Measurements from ENCODE around the gene PBXIP1.
"Not testable (repeated sequence)": the region's sequence is repeated elsewhere in the genome, so short reads cannot be mapped to it uniquely, and the experiment has no call there.

The PBXIP1 gene

DNA sequence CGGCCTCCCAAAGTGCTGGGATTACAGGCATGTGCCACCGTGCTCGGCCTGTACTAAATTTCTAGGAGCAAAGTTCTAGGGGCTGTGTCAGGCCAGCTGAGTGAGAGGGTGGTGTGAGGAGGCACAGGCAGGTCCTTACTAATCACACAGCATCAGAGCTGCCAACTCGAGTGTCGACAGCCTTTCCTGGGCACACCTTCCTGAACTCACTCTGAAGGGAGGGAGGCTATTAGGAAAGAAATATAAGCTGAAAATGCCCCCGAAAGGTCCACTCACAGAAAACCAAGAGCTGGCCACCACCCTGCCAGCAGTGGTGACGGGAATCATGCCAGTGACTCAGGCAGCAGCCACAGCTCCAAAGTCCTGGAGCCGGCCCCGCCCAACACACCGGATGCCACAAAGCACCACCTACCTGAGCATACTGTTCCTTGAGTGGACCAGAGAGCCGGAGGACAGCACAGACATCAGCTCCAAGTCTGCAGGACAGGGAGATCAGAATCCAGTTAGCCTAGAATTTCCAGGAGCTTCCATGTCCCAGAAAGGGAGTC, 23.9 kb downstream of the PBXIP1 start:
- Histone ChIP-seq H3K4me3 (ENCODE audit: low read length) (no peak overlapping the region), H3K36me3 (ENCODE audit: control insufficient read depth, insufficient read depth, low read length) (no peaks in the 10 kb centered on the region), H3K9me3 (ENCODE audit: control insufficient read depth, insufficient read depth, low read length) (no peaks in the 10 kb centered on the region), H3K27me3 (ENCODE audit: control insufficient read depth, insufficient read depth, low read length) (no peaks in the 10 kb centered on the region), H3K27ac (ENCODE audit: low read length) (no peak overlapping the region), H3K4me1 (ENCODE audit: control insufficient read depth, insufficient read depth, low read length) (no peaks in the 10 kb centered on the region)
- no CpG with 5 or more reads among the region's 11 CpGs for WGBS (ENCODE audit: insufficient coverage, insufficient read length)
- DNase-seq (ENCODE audit: low read depth, low spot score), result no peak

DNA sequence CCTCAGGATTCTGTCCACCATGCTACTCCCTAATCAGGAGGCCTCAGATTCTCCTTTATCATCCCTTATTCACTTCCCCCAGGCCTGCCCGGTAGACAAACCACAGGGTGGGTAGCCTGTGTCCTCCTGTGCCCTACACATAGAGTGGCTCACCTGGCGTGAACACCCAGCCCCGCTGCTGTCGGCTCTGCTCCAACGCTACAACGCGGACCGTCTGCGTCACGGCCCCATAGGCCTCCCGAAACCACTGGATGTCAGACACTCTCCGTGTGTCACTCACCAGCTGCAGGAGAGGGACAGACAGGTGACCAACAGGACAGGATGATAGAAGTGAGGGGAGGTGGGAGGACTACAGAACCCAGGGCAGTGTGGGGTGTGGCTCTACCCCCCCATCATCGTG, 29.7 kb downstream of the PBXIP1 start:
- Histone ChIP-seq H3K4me3 (ENCODE audit: low read length) (no peak overlapping the region), H3K27ac (ENCODE audit: low read length) (no peak overlapping the region), H3K27me3 (ENCODE audit: control insufficient read depth, insufficient read depth, low read length) (no peaks in the 10 kb centered on the region), H3K36me3 (ENCODE audit: control insufficient read depth, insufficient read depth, low read length) (peaks cover 5% of the 10 kb centered on the region; the same call in 1 of the 2 replicates), H3K9me3 (ENCODE audit: control insufficient read depth, insufficient read depth, low read length) (no peaks in the 10 kb centered on the region), H3K4me1 (ENCODE audit: control insufficient read depth, insufficient read depth, low read length) (no peaks in the 10 kb centered on the region)
- WGBS (ENCODE audit: insufficient coverage, insufficient read length), result no CpG with 5 or more reads among the region's 13 CpGs
- no peak for DNase-seq (ENCODE audit: low read depth, low spot score)

DNA sequence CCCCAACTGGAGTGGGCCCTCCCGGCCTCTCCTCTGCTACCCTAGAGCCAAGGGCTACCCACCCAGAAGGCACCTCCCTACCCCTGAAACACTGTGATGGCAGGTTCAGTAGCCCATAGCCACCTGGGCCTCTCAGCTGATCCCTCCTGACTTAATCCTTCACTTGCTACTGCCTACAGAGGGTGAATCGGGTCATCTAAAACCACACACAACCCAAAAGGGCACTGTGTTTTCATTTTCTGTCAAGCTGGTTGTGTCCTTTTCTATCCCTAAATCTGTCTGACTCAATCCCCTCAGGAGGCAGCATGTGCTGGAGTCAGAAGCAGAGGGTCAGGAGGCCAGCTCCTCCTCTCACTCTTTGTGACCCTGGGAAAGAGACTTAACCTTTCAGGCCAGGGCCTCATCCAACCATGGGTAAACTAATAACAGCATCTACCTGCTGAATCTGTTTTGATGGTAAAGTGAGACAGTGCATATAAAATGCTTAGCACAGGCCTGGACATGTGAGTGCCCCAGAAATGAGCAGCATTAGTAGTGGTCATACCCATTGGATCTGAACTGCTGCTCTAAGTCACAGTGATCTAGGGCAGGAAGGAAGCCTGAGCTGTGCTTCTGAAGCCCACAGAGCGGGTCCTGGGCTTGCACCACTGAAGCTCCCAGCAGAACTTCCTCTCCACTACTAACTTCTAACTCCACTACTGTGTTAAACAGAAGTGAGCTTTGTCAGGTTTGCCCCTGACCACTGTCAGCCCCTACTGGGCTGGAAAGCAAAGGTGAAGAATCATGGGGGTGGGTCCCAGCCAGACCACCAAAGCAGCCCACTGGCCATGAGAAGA, 30.3 kb downstream of the PBXIP1 start:
- Histone ChIP-seq H3K4me1 (ENCODE audit: control insufficient read depth, insufficient read depth, low read length) (no peaks in the 10 kb centered on the region), H3K4me3 (ENCODE audit: low read length) (no peak overlapping the region; the same call in 1 of the 2 replicates), H3K9me3 (ENCODE audit: control insufficient read depth, insufficient read depth, low read length) (no peaks in the 10 kb centered on the region), H3K27ac (ENCODE audit: low read length) (no peak overlapping the region), H3K27me3 (ENCODE audit: control insufficient read depth, insufficient read depth, low read length) (no peaks in the 10 kb centered on the region), H3K36me3 (ENCODE audit: control insufficient read depth, insufficient read depth, low read length) (peaks cover 5% of the 10 kb centered on the region; the same call in 1 of the 2 replicates)
- WGBS (ENCODE audit: insufficient coverage, insufficient read length), result no CpG with 5 or more reads among the region's 3 CpGs
- DNase-seq (ENCODE audit: low read depth, low spot score), result no peak

DNA sequence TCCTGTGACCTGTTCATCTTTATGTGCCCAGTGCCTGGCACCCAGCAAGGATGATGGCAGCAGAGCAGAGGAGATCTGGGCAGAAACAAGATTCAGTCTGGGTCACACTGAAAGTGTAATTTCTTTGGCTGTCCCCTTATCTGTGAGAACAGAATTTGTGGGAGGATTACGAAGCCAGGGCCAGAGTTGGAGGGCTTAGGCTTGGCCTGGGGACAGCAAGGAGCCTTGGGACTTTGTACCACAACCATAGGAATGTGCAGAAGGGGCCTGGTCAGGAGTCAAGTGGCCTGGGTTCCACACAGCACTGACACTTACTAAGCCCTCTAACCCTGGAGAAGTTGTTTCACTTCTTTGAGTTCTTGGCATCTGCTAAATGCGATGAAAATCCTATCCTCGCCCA, 32.2 kb downstream of the PBXIP1 start:
- DNase-seq (ENCODE audit: low read depth, low spot score), result no peak
- Histone ChIP-seq H3K27me3 (ENCODE audit: control insufficient read depth, insufficient read depth, low read length) (no peaks in the 10 kb centered on the region), H3K27ac (ENCODE audit: low read length) (no peak overlapping the region), H3K36me3 (ENCODE audit: control insufficient read depth, insufficient read depth, low read length) (peaks cover 5% of the 10 kb centered on the region; the same call in 1 of the 2 replicates), H3K9me3 (ENCODE audit: control insufficient read depth, insufficient read depth, low read length) (no peaks in the 10 kb centered on the region), H3K4me1 (ENCODE audit: control insufficient read depth, insufficient read depth, low read length) (no peaks in the 10 kb centered on the region), H3K4me3 (ENCODE audit: low read length) (no peak overlapping the region)
- WGBS (ENCODE audit: insufficient coverage, insufficient read length), result no CpG with 5 or more reads among the region's 3 CpGs

DNA sequence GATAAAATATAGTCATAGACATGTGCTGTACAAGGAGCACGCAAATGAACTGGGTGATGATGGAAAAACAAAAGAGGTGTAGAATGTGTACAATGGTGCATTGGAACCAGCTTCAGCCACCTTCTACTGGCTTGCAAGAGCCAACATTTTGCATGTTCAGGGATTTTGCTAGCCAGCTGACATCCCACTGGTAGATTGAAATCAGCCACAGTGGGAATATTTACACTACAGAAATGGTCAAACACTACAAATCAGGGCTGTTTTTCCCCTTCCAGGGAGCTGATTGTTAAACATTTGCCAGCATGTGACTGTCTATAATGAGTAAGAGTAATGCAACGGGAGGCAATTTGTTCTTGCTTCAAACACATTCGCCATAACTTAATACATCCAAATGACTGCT, 42.6 kb downstream of the PBXIP1 start:
- Histone ChIP-seq H3K27ac (ENCODE audit: low read length) (no peak overlapping the region), H3K27me3 (ENCODE audit: control insufficient read depth, insufficient read depth, low read length) (no peaks in the 10 kb centered on the region), H3K4me3 (ENCODE audit: low read length) (no peak overlapping the region), H3K9me3 (ENCODE audit: control insufficient read depth, insufficient read depth, low read length) (no peaks in the 10 kb centered on the region; the same call in 1 of the 2 replicates), H3K36me3 (ENCODE audit: control insufficient read depth, insufficient read depth, low read length) (no peaks in the 10 kb centered on the region), H3K4me1 (ENCODE audit: control insufficient read depth, insufficient read depth, low read length) (no peaks in the 10 kb centered on the region)
- DNase-seq (ENCODE audit: low read depth, low spot score), result no peak
- no CpG with 5 or more reads among the region's 3 CpGs for WGBS (ENCODE audit: insufficient coverage, insufficient read length)

DNA sequence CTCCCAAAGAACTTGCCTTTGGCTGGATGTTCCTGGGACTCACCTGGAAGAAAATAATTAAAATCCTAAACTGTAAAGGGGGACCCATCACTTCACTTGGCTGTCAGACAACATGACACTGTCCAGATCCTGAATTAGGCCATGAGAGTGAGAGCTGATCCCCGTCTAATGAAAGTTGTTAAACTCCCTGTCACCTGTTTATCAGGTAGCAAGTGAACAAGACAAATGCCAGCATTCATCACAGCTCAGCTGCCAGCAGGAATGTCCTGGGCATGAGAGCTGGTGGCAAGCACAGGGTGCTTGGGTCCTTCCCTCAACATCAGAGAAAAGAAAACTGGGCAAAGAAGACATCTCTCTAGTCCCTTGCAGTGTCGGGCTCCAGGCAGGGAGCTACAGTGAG, 43.1 kb downstream of the PBXIP1 start:
- no peaks in the 10 kb centered on the region for H3K27me3 ChIP-seq (ENCODE audit: control insufficient read depth, insufficient read depth, low read length)
- no peaks in the 10 kb centered on the region for H3K36me3 ChIP-seq (ENCODE audit: control insufficient read depth, insufficient read depth, low read length)

DNA sequence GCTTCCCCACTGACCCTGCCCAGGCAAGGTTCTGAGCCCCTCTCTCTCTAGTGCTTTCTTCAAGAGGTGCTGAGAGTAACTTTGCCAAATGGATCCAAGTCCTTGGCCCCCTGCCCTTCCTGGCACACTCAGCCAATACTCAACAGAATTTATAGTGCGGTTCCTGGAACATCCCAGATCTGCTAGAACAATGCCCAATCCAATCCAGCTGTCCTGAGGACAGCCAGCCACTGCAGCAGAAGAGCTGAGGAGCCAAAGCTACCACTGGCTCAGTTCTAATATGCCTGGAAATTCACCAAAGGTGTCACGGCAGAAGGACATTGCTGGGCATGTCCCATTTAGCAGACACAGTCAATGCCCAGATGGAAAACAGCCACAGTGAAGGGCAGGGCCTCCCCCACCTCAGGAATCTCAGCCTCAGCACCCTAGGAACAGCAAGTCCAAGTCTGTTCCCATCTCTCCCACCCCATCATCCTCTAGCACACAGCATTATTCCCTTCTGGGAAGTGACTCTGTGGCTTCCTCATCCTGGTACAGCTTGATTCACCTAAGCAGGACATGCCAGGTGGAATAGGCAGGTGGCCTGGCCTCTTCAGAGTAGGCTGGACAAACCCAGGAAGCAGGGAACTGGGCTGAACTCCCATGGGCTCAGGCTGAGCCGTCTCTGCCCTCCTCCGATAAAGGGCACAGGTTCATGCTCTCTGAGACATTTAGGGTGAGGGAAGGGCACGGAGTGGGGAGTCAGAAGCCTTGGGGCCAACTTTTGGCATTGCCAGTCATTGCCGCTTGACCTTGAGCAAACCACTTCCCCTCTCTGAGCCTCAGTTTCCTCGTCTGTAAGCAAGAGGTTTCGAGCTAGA, 44.0 kb downstream of the PBXIP1 start:
- no peaks in the 10 kb centered on the region for H3K36me3 ChIP-seq (ENCODE audit: control insufficient read depth, insufficient read depth, low read length)
- H3K4me3 ChIP-seq (ENCODE audit: low read length), result no peak overlapping the region
- WGBS (ENCODE audit: insufficient coverage, insufficient read length), result no CpG with 5 or more reads among the region's 8 CpGs
- no peaks in the 10 kb centered on the region for H3K4me1 ChIP-seq (ENCODE audit: control insufficient read depth, insufficient read depth, low read length)
- H3K9me3 ChIP-seq (ENCODE audit: control insufficient read depth, insufficient read depth, low read length), result no peaks in the 10 kb centered on the region; the same call in 1 of the 2 replicates
- H3K27me3 ChIP-seq (ENCODE audit: control insufficient read depth, insufficient read depth, low read length), result no peaks in the 10 kb centered on the region
- H3K27ac ChIP-seq (ENCODE audit: low read length), result no peak overlapping the region
- DNase-seq (ENCODE audit: low read depth, low spot score), result no peak

More for the DNA sequence above, 43.1 kb downstream of the PBXIP1 start:
- Histone ChIP-seq H3K4me1 (ENCODE audit: control insufficient read depth, insufficient read depth, low read length) (no peaks in the 10 kb centered on the region), H3K4me3 (ENCODE audit: low read length) (no peak overlapping the region), H3K9me3 (ENCODE audit: control insufficient read depth, insufficient read depth, low read length) (no peaks in the 10 kb centered on the region; the same call in 1 of the 2 replicates), H3K27ac (ENCODE audit: low read length) (no peak overlapping the region)
- WGBS (ENCODE audit: insufficient coverage, insufficient read length), result no CpG with 5 or more reads among the region's 2 CpGs
- no peak for DNase-seq (ENCODE audit: low read depth, low spot score)

DNA sequence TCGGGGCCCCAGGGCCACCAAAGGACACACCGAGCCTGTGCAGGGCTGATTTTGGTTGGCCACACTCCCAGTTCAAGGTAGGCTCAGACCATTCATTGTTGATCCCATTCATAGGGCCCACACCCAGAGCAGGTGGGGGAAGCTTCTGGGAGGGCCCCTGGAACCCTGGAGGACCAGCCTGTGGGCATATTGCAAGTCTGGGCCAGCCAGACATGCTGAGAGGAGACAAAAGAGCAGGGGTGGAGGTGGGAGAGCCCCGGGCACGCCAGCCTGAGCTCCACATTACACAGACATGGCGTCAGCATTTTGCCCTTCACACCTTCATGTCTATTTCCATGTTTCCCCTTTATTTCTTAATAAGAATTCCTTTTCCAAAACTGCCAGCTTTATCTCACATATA, 45.0 kb downstream of the PBXIP1 start:
- no peaks in the 10 kb centered on the region for H3K4me1 ChIP-seq (ENCODE audit: control insufficient read depth, insufficient read depth, low read length)
- H3K9me3 ChIP-seq (ENCODE audit: control insufficient read depth, insufficient read depth, low read length), result no peaks in the 10 kb centered on the region; the same call in 1 of the 2 replicates
- no peaks in the 10 kb centered on the region for H3K36me3 ChIP-seq (ENCODE audit: control insufficient read depth, insufficient read depth, low read length)
- no CpG with 5 or more reads among the region's 5 CpGs for WGBS (ENCODE audit: insufficient coverage, insufficient read length)
- H3K4me3 ChIP-seq (ENCODE audit: low read length), result no peak overlapping the region
- H3K27me3 ChIP-seq (ENCODE audit: control insufficient read depth, insufficient read depth, low read length), result no peaks in the 10 kb centered on the region
- no peak for DNase-seq (ENCODE audit: low read depth, low spot score)
- no peak overlapping the region for H3K27ac ChIP-seq (ENCODE audit: low read length)

DNA sequence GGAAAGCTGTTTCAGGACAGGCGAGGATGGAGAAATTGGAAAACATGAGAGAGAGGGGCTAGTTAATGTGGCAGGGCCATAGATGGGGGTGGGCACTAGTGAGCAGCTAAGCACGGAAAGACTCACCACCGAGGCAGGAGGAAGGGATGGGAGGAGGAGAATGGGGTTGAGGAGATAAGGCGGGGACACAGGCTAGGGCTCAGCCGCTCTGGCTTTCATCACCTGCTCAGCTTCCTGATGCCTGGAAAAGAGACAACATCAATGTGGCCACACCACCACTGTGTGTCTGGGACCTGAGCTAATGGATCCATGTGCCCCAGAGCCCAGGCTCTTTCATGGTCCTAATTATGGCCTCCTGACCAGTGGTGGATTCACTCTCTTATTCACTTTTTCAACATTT, 47.0 kb downstream of the PBXIP1 start:
- Histone ChIP-seq H3K27ac (ENCODE audit: low read length) (no peak overlapping the region), H3K27me3 (ENCODE audit: control insufficient read depth, insufficient read depth, low read length) (no peaks in the 10 kb centered on the region), H3K36me3 (ENCODE audit: control insufficient read depth, insufficient read depth, low read length) (no peaks in the 10 kb centered on the region), H3K4me3 (ENCODE audit: low read length) (no peak overlapping the region), H3K9me3 (ENCODE audit: control insufficient read depth, insufficient read depth, low read length) (no peaks in the 10 kb centered on the region; the same call in 1 of the 2 replicates), H3K4me1 (ENCODE audit: control insufficient read depth, insufficient read depth, low read length) (no peaks in the 10 kb centered on the region)
- WGBS (ENCODE audit: insufficient coverage, insufficient read length), result no CpG with 5 or more reads among the region's 5 CpGs
- no peak for DNase-seq (ENCODE audit: low read depth, low spot score)

DNA sequence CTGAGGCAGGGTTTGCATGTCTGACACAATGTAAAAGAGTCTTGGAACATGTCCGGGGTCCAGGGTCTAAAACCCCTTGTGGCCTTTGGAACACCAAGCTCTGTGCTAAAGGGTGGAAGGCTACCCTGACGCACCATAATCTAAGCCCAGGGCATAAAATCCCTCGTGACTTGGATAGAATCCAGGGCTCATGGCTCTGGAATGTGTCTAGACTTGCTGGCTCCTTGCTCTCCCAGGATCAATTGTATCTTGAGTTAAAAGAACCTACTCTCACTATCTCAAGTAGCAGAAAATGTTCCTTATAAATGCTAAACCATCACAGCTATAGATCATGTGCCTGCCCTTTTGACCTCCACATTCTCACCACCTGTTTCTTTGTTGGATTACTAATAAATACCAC, 47.8 kb downstream of the PBXIP1 start:
- DNase-seq (ENCODE audit: low read depth, low spot score); H3K27me3 ChIP-seq (ENCODE audit: control insufficient read depth, insufficient read depth, low read length); H3K36me3 ChIP-seq (ENCODE audit: control insufficient read depth, insufficient read depth, low read length); H3K9me3 ChIP-seq (ENCODE audit: control insufficient read depth, insufficient read depth, low read length); H3K4me1 ChIP-seq (ENCODE audit: control insufficient read depth, insufficient read depth, low read length); H3K4me3 ChIP-seq (ENCODE audit: low read length); H3K27ac ChIP-seq (ENCODE audit: low read length): not testable (repeated sequence)
- no CpG with 5 or more reads among the region's 3 CpGs for WGBS (ENCODE audit: insufficient coverage, insufficient read length)

Data from iPS DF 6.9 (cell line).